NCI-H128 (cell line): Measurements from ENCODE around the gene LSM3.
"Not testable (repeated sequence)": the region's sequence is repeated elsewhere in the genome, so short reads cannot be mapped to it uniquely, and the experiment has no call there.

Experiments used
- DNase-seq: peaks from one replicate; lab custom pipeline; 2025; ENCODE audit not compliant: unreplicated experiment; lab: John Stamatoyannopoulos, UW

Gene LSM3

DNA sequence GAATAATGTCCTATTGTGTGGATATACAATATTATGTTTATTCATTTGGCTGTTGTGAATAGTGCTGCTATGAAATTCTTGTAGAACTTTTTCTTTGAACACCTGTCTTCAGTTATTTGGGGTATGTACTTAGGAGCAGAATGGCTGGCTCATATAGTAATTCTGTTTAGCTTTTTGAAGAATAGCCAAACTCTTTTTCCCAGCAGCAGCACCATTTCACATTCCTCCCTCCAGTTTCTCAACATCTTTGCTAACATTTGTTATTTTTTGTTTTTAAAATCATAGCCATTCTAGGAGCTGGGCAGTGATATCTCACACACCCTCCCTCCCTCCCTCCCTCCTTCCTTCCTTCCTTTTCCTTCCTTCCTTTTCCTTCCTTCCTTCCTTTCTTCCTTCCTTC is 39.7 kb downstream of the LSM3 start:
- no peak for DNase-seq

DNA sequence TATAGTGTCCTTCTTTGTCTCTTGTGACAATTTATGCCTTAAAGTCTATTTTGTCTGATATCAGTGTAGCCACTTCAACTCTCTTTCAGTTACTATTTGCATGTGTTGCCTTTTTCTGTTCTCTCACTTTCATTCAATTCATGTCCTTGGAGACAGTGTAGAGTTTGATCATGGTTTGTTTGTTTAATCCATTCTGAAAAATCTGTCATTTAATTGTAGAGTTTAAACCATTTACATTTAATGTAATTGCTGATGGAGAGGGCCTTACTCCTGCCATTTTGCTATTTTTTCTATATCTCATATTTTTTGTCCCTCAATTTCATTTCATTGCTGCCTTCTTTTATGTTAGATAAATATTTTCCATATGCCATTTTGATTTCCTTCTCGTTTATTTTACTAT is 42.3 kb downstream of the LSM3 start:
- no peak for DNase-seq

DNA sequence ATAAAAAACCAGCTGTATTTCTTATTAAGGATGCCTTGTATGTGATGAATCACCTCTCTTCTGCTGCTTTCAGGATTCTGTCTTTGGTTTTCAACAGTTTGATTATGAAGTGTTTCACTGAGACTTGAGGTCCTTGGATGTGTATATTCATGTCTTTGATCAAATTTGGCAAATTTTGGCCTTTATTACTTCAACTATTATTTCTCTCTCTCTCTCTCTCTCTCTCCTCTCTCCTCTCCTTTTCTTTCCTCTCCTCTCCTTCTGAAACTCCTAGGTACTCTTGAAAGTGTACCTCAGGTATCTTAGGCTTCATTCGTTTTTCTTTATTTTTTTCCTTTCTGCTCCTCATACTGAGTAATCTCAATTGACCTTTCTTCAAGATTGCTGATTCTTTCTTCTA is 43.3 kb downstream of the LSM3 start:
- no peak for DNase-seq

DNA sequence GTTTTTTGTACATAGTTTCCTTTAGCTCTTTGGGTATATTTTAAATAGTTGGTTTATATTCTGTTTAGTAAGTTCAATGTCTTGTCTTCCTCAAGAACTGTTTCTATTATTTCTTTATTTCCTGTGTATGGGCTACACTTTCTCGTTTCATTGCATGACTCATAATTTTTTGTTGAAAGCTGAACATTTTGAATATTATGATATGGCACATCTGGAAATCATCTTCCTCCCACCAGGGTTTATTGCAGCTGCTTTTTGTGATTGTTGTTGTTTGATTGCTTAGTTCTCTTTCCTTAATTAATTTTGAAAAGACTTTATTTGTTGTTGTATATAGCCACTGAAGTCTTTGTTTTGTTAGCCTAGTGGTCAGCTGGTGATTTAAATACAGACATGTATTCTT is 43.8 kb downstream of the LSM3 start:
- DNase-seq, result no peak

DNA sequence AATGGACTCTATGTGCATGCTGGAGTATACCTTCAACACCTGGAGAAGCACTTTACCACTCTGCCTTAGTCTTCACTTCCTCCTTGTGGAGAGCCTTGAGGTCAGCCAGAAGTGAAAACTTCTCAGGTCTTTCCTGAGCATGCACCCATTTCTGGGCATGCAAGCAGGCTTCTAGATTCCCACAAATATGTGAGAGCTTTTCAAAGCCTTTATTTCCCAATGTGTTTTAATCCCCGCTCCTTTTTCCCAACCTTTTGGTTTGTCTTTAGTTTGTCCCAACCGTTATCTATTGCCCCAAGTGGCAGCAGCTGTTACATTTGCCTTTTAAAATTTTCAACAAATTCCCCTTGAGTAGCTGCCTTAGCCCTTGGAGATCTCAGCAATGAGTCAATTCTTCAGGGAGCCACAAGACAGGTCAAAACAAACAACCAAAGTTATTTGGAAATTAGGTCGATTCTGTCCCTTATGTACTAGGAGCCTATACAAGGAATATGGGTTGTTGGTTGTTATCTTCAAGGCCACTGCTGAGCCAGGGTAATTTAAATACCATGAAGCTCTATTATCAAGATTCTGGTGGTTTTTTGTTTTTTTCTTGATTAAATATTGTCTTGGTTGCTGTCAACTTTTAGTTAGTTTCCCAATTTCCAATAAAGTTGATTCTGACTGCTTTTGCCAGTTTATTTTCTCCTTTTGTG is 44.4 kb downstream of the LSM3 start:
- DNase-seq, result no peak

DNA sequence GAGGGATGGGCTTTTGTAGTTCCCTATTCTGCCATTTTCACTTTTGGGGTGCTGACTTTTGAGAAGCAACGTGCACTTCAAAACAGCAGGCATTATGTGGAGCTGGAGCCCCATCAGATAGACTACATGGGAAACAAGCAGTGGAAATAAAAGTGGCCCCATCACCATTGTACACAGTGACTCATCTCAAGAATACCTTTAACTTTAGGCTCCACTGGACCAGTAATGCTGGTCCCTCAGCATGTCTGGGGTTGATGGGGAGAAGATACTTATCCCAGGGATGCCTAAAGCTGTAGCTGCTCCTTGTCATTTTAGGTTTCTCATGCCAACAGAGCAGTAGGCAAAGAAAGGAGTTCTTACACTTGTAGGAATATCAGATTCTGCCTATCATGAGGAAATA is 45.0 kb downstream of the LSM3 start:
- no peak for DNase-seq

DNA sequence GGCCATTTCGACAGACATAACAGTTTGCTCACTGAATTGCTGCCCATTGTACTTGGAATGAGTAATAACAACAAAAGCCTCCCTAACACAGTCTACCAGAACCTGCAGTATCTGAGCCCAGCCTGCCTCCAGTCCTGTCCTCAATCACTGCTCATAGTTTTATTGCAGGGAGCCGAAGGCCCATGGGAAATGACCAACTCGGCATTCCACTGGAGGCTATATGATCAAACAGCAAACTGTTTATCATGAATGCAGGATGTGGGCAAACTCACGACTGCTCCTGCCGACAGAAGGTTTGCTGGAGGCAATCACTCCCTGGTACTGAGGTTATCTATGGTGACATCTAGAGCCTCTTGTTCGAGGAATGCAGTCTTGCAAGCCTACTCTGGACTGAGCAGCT is 46.3 kb downstream of the LSM3 start:
- DNase-seq, result no peak

DNA sequence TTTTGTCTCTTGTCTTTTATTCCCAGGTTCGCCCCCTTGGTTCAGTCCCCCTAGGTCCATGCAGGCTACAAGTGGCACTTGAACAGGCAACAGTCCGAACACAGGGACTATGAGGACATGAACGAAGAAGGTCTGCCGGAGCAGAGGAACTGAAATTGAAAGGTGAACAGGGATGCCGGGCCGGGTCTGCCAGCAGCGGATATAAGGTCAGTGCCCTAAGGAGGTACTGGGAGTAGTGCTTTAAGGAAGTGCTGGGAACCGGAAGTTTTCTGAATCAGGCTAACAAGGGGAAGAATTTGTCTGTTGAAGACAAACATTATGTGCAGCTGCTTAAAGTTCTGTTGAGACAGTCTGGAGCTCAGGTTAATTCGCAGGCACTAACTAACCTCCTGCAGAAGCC is 46.8 kb downstream of the LSM3 start:
- no peak for DNase-seq

DNA sequence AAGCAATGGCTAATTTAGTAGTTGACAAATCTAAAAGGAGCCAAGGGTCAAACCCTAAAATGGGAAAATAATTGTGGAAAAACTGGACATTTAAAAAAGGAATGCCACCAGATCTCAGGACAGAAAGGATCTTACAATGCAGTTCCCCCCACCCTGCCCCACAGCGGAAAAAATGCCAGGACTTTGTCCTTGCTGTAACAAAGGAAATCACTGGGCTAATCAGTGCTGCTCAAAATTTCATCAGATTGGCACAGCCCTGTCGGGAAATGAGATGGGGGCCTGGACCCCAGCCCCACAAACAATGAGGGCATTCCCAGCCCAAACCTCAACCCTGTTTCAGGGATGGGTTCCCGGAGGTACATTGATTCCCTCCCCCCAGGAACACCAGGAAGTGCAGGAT is 47.7 kb downstream of the LSM3 start:
- not testable (repeated sequence) for DNase-seq

DNA sequence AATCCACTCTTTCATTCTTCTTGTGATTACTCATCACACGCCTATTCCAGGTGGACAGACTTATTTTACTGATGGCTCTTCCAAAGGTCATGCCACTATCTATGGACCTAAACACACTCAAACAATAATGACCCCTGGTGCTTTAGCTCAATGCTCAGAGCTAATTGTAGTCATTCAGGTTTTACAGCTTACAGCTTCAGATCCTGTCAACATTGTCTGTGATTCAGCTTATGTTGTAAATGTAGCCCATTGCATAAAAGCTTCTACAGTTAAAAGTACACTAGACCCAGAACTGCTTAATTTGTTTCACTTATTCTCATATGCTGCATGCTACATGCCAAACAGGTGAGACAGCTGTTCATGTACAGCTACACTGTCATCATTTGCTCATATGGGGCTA is 49.2 kb downstream of the LSM3 start:
- DNase-seq, result no peak

DNA sequence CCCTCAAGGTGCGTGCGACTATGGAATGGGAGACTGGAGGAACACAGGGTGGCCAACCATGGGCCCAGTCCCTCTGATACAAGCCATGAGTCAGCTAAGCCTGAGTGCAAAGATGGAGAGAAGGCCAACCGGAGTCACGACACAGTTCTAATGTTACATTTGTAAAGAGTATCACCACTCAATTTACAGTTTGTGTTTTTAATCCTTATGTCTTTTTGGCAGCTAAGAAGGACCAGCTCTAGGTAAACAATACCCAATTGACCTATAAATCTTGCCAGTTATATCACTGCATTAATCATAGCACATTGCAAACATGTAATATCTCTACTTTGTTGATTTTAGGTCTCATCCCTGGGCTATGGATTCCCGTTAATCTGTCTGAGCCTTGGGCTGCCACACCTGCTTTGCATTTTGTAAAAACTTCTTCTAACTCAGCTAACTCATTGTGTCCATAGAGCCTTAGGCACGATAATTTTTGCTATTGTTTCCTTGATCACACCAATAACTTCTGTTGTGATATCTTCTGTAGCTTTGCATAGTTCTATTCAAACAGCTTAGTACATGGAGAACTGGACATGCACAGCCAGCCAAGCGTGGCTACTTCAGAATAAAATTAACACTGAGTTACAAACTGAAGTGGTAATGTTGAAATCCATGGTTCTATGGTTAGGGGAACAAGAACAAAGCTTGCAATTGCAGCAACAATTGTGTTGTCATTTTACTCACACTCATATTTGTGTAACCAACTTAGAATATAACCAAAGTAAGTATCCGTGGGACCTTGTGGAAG is 50.3 kb downstream of the LSM3 start:
- DNase-seq, result no peak

DNA sequence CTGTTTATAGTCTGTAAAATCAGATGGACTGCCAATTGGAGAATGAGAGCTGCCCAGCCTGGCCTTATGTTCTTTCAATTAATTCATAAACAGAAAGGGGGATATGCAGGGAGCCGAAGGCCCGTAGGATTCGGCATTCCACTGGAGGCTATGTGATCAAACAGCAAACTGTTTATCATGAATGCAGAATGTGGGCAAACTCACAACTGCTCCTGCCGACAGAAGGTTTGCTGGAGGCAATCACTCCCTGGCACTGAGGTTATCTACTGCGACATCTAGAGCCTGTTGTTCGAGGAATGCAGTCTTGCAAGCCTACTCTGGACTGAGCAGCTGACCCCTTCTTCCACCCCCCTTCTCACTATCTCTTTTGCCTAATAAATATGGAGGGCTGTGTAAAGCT is 51.1 kb downstream of the LSM3 start:
- DNase-seq, result not testable (repeated sequence)

DNA sequence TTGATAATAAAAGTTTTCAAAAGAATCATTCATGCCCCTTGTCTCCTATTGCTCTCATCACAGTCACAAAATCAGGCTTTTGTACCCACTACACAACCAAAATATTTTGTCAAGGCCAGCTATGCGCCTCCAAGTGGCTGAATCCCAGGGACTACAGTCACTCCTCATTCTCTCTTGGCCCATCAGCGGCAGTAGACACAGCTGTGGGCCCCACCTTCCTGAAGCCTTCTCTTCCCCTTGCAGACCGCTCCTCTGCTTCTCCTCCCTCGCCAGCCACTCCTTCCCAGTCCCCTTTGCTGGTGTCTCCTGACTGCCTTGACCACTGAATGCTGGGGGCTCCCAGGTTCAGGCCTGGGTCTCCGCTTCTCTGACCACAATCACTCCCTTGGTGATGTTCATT is 52.1 kb downstream of the LSM3 start:
- DNase-seq, result no peak

DNA sequence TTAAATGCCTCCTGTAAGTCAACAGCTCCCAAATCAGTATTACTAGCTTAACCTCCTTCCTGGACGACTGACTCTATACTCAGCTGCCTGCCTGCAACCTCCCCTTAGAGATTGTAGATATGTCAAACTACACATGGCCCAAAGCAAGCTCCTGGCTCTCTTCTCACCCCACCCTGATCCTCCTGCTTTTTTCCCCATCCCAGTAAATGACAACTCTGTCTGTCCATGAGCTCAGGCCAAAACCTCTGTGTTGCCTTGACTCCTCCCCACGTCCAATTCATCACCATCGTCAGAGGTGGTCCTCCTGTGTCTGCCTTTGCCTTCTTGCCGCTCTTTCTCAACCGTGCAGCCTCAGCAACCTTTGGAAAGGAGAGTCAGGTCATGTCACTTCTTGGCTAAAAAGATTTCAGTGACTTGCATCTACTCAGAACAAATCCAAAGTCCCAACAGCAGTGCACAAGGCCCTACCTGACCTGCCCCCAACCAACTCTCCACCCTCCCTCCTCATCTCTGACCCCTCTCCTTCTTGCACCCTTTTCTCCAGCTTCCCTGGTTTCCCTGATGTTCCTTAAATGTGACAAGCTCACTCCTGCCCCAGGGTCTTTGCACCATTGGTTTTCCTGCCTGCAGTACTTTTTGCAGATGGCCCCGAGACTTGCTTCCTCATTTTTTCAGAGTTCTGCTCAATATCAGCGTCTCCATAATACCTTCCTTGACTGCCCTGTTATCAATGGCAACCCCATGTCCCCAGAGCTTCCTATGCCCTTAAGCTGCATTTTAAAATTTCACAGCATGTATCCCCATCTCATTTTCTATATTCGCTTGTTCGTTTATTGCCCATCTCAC is 52.8 kb downstream of the LSM3 start:
- no peak for DNase-seq

DNA sequence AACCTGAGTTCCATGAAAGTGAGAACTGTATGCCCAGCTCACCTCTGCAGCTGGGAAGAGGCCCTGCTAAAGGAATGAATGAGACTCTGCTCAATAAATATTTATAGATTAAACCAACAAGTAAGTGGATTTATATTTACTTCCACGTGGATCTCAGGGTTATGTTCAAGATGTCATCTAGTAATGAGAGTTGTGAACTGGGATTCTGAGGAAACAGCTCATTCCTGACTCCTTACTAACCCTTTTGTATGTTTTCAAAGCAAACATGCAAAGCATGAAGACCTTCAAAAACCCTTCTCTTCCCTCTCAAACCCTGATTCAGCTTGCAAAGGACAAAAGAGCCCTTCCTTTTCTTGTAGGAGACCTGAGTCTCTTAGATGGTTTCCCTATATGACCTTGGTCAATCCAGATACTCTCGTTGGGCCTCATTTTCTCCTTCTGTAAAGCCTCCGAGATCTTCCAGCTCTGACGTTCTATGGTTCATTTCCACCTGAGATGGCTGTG is 53.4 kb downstream of the LSM3 start:
- DNase-seq, result no peak

DNA sequence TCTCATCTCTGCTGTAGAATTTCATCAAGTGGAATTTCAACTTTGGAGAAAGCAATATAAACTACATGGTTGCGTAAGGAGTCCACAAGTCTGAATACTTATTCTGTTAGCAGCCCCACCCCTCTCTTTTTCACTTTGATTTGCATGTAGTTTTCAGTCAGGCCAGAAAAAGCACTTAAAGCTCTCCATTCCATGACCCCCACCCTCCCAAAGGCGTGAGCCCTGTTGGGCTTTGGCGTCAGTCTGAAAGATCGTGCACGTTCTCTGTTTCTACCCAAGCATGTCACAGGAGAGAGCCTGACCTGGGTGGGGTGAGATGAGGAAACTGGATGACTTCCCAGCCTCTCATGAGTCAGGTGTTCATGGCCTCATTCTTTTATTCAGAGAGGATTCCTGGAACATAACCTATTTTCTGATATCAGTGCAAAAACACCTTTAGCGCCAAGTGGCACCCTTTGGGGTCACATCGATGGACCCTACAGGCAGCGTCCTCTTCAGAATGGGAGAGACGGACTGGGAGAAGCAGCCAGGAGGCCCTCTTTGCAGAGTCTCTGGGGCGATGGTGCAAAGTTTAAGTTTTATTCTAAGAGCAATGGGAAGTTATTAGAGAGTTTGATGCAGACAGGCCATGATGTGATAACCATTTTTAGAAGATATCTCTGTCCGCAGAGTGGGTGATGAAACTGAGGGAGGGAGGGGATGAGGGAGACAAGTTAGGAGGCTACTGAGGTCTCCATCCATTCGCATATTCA is 55.8 kb downstream of the LSM3 start:
- no peak for DNase-seq

DNA sequence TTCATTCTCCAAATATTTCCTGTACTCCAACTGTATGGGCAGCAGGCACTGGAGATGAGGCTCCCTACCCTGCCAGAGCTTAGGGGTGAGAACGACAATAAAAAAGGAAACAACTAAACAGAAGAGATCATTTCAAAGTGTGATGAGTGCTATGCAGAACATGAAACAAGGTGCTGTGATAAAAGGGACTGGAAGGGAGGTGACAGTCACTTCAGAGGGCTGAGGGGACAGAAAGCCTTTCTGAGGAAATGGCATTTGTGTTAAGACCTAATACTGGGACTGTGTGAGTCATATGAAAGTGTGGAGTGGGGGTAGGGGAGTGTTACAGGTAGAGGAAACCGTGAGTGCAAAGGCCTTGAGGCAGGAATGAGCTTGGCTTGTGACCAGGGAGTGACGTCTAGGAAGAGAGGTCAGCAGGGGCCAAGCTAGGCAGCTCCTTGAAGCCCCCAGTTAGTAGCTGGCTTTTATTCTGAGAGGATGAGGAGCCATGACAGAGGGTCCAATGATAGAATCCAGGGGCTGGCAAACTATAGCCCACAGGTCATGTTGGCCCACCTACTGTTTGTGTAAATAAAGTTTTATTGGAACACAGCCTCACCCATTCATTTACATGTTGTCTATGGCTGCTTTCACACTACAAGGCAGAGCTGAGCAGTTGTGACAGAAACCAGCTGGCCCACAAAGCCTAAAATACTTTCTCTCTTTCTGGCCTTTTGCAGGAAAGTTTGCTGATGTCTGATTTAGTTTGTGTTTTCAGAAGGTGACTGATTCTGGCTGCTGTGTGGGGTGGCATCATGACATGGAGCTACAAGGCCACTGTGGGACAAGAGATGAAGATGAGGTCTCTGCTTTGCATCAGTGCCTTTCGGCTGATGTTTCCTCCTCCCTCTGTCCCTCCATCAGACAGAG is 56.6 kb downstream of the LSM3 start:
- DNase-seq, result no peak

DNA sequence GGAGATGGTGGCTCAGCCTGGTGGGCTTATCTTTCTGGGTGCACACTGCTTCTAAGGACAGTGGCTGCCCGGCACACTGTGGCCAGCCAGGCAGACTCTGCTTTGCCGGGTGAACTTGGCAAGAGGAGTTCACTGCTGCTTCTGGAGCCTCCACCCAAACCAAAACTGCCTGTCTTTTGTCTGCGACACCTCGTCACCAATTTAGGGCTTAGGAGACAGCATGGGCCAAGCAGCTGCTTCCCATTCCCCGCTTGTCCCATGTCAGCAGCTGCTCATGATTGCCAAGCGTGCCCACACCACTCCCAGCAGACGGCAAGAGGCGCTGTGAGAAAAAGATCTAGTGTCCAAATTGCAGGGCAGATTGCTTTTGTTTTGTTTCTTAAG is 57.3 kb downstream of the LSM3 start:
- DNase-seq, result no peak

DNA sequence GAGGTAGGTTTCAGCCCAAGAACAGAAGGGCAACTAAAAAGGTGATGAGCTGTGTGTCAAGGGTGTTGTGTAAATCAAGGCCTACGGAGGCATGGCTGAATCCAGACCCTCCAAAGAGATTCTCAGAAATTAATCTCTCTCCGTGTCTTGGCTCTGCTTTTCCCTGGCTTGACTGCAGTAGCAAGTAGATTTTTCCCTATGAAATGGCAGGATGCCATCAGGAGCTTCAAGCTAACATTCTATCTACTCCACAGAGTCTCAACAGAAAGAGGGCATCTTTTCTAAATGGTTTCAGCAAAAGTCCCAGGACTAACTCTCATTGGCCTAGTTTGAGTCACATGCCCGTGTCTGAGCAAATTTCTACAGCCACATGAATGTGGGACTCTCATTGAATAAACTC is 58.3 kb downstream of the LSM3 start:
- DNase-seq, result no peak

DNA sequence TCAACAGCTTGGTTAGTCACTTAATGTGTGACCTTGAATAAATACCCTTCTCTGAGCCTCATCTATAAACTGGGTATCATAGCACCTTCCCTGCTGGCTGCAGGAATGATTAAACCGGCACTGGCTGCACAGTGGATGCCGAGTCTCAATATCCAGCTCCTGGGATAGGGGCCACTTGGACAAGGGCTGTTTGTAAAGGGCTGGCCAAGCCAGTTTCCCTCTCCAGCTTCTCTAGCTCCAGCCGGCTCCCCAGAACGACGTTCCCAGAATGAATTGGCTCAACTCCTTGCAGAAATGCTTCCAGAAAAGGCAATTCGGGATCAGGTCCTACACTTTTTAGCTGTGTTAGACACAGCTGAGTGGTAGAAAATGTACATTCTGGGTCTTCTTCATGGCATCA is 58.8 kb downstream of the LSM3 start:
- DNase-seq, result no peak
